Ishikawa (cell line): Measurements from ENCODE around the gene TPCN1.

Experiments
- CEBPB ChIP-seq: IDR thresholded peaks from 2 replicates; pipeline ENCODE4 v1.6.1; 2012
- CREB1 ChIP-seq: IDR thresholded peaks from 2 replicates; pipeline ENCODE4 v1.6.1; 2012; ENCODE audit warnings: low read depth
- EGR1 ChIP-seq: IDR thresholded peaks from 2 replicates; pipeline ENCODE4 v1.6.1; 2012
- EP300 ChIP-seq: IDR thresholded peaks from 2 replicates; pipeline ENCODE4 v1.6.1; 2012; ENCODE audit warnings: borderline replicate concordance
- FOXM1 ChIP-seq: IDR thresholded peaks from 2 replicates; pipeline ENCODE4 v1.6.1; 2012; ENCODE audit warnings: low read depth, borderline replicate concordance
- MAX ChIP-seq: IDR thresholded peaks from 2 replicates; pipeline ENCODE4 v1.6.1; 2012
- NFIC ChIP-seq: IDR thresholded peaks from 2 replicates; pipeline ENCODE4 v1.6.1; 2012
- RAD21 ChIP-seq: IDR thresholded peaks from 2 replicates; pipeline ENCODE4 v1.6.1; 2012; ENCODE audit warnings: low read depth
- REST ChIP-seq: IDR thresholded peaks from 2 replicates; pipeline ENCODE4 v1.6.1; 2012; ENCODE audit warnings: low read depth, mild to moderate bottlenecking
- TAF1 ChIP-seq: IDR thresholded peaks from 2 replicates; pipeline ENCODE4 v1.6.1; 2012; ENCODE audit warnings: low read depth, mild to moderate bottlenecking
- TCF12 ChIP-seq: IDR thresholded peaks from 2 replicates; pipeline ENCODE4 v1.6.1; 2012; ENCODE audit warnings: low read depth
- TEAD4 ChIP-seq: IDR thresholded peaks from 2 replicates; pipeline ENCODE4 v1.6.1; 2012
- USF1 ChIP-seq: IDR thresholded peaks from 2 replicates; pipeline ENCODE4 v1.6.1; 2012
- YY1 ChIP-seq: IDR thresholded peaks from 2 replicates; pipeline ENCODE4 v1.6.1; 2012; ENCODE audit warnings: low read depth
- ZBTB7A ChIP-seq: IDR thresholded peaks from 2 replicates; pipeline ENCODE4 v1.6.1; 2012; ENCODE audit warnings: low read depth

Gene TPCN1

GRCh38 chr12:113242560-113242959, 21.3 kb downstream of the TPCN1 start:
- no peak for TF ChIP-seq YY1
- TF ChIP-seq CEBPB, result no peak
- TF ChIP-seq REST, result no peak
- no peak for TF ChIP-seq TCF12
- no peak for TF ChIP-seq MAX
- no peak for TF ChIP-seq RAD21
- TF ChIP-seq TEAD4, result no peak
- no peak for TF ChIP-seq NFIC
- TF ChIP-seq CREB1, result no peak
- no peak for TF ChIP-seq EGR1
- no peak for TF ChIP-seq ZBTB7A
- TF ChIP-seq EP300, result no peak

- 0 out of 2 replicates have a peak, but pooled peaks have one; percentile 35 for TF ChIP-seq TCF12
- no peak for TF ChIP-seq REST
- TF ChIP-seq TAF1, result no peak
- no peak for TF ChIP-seq YY1
- TF ChIP-seq ZBTB7A, result no peak
- TF ChIP-seq EP300, result peak; percentile 38
- no peak for TF ChIP-seq USF1
- TF ChIP-seq NFIC, result peak; percentile 95
Observed at GRCh38 chr12:113244047-113244460, 22.8 kb downstream of the TPCN1 start.

GRCh38 chr12:113244478-113244958, 23.3 kb downstream of the TPCN1 start:
- TF ChIP-seq TCF12, result 0 out of 2 replicates have a peak, but pooled peaks have one; percentile 6
- TF ChIP-seq RAD21, result no peak

- TF ChIP-seq CEBPB (peak; percentile 83; the same call in 1 of the 2 replicates), TEAD4 (peak; percentile 96), TAF1 (no peak), CREB1 (peak; percentile 77), FOXM1 (peak; percentile 93), MAX (peak; percentile 94), EGR1 (peak; percentile 78; the same call in 1 of the 2 replicates), ZBTB7A (peak; percentile 46; the same call in 1 of the 2 replicates), YY1 (peak; percentile 73; the same call in 1 of the 2 replicates), EP300 (peak; percentile 98), TCF12 (peak; percentile 99), RAD21 (peak; percentile 34; the same call in 1 of the 2 replicates), USF1 (peak; percentile 71), REST (no peak), NFIC (peak; percentile 96)
Observed at GRCh38 chr12:113245695-113246477, 24.6 kb downstream of the TPCN1 start.
